Thyroid gland (tissue), 4 donors: ENCODE results near the gene MMAB.

Experiments used
- POLR2A ChIP-seq, 2 donors: fragments of 450-650 bp; IDR thresholded peaks; one replicate each; pipeline ENCODE4 v1.6.1; 2017; ENCODE audit warnings: antibody characterized with exemption in 2 of 2, mild to moderate bottlenecking in 2 of 2, moderate library complexity in 1 of 2
- TF ChIP-seq, protein P1 (sequence below), 6 experiments: fragments of 200-600 bp in 3 of 6; fragments of 450-650 bp in 3 of 6; sonication (generic) in 3 of 6; IDR thresholded peaks; one replicate each; pipeline ENCODE4 v1.5.1; 2016 to 2019; ENCODE audit warnings: antibody characterized with exemption in 6 of 6, mild to moderate bottlenecking in 2 of 6, inconsistent platforms in 1 of 6, moderate library complexity in 1 of 6

GRCh38 chr12:109510196-109510595 lies 63.1 kb downstream of the MMAB start:
- TF ChIP-seq, protein P1, sequence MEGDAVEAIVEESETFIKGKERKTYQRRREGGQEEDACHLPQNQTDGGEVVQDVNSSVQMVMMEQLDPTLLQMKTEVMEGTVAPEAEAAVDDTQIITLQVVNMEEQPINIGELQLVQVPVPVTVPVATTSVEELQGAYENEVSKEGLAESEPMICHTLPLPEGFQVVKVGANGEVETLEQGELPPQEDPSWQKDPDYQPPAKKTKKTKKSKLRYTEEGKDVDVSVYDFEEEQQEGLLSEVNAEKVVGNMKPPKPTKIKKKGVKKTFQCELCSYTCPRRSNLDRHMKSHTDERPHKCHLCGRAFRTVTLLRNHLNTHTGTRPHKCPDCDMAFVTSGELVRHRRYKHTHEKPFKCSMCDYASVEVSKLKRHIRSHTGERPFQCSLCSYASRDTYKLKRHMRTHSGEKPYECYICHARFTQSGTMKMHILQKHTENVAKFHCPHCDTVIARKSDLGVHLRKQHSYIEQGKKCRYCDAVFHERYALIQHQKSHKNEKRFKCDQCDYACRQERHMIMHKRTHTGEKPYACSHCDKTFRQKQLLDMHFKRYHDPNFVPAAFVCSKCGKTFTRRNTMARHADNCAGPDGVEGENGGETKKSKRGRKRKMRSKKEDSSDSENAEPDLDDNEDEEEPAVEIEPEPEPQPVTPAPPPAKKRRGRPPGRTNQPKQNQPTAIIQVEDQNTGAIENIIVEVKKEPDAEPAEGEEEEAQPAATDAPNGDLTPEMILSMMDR (IDR thresholded peaks at IDR 0.05): no peak
- TF ChIP-seq POLR2A (IDR thresholded peaks at IDR 0.05): no peak
